ENCODE measurements around the gene SPTBN4. TPM values are rescaled to one million over a fixed set of nuclear protein-coding genes. Genes with fewer than 3 reads are reported as not detected.
A peak's percentile ranks its signal among the peaks of the same experiment; 100 is the strongest.

SPTBN4 gene
- total RNA-seq, 4 donors from 2014 or later: 4.7 to 9.4 (median 5.9) TPM

DNA sequence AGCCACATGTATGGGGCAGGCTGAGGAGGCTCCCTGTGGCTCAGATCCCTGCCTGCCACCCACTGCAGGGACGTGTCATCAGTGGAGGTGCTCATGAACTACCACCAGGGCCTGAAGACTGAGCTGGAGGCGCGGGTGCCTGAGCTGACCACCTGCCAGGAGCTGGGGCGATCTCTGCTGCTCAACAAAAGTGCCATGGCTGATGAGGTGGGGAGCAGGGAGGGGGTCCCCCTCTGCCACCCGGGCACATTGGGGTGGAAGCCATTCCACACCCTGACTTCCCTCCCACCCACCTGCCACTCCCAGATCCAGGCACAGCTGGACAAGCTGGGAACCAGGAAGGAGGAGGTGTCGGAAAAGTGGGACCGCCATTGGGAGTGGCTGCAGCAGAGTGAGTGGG, 98.6 kb downstream of the SPTBN4 start:
- ATAC-seq: no peak
- H3K4me3 ChIP-seq: no peak overlapping the region
- H3K27me3 ChIP-seq: peaks cover 59% of the 10 kb centered on the region
- peaks cover 0 to 6% of the 10 kb centered on the region in 2 donors for H3K36me3 ChIP-seq
- H3K9me3 ChIP-seq: no peaks in the 10 kb centered on the region
- WGBS, 2 donors (ENCODE audit: low coverage in 1 of 2): 43% methylated on average over 1 of the region's 7 CpGs; no CpG with 5 or more reads in 1 of the 2 donors
- peaks cover 0 to 19% (median 12%) of the 10 kb centered on the region in 3 donors for H3K4me1 ChIP-seq
- H3K27ac ChIP-seq: no peak overlapping the region
- TF ChIP-seq POLR2A (IDR thresholded peaks at IDR 0.05) (no peak), EP300 (IDR thresholded peaks at IDR 0.05) (no peak), POLR2AphosphoS5 (IDR thresholded peaks at IDR 0.05) (no peak), CTCF (IDR thresholded peaks at IDR 0.05) (no peak)

- Histone ChIP-seq H3K27ac (no peak overlapping the region), H3K9me3 (no peaks in the 10 kb centered on the region), H3K36me3 (no peaks in the 10 kb centered on the region), H3K4me3 (no peak overlapping the region), H3K4me1 (peaks cover 0 to 22% (median 12%) of the 10 kb centered on the region in 3 donors), H3K27me3 (peaks cover 59% of the 10 kb centered on the region)
- no peak for TF ChIP-seq POLR2A (IDR thresholded peaks at IDR 0.05)
- TF ChIP-seq POLR2AphosphoS5 (IDR thresholded peaks at IDR 0.05): no peak
- TF ChIP-seq EP300 (IDR thresholded peaks at IDR 0.05): no peak
- TF ChIP-seq CTCF (IDR thresholded peaks at IDR 0.05): no peak
- ATAC-seq: no peak
- 62 to 79% methylated on average over 2 to 6 of the region's 14 CpGs for WGBS, 2 donors (ENCODE audit: low coverage in 1 of 2)
These were observed 99.2 kb downstream of the SPTBN4 start for GRCh38 chr19:40565910-40566495.

- no peak for ATAC-seq
These were observed 100.4 kb downstream of the SPTBN4 start for GRCh38 chr19:40567040-40567749.

GRCh38 chr19:40567750-40568494, 101.1 kb downstream of the SPTBN4 start:
- Histone ChIP-seq H3K27me3 (peaks cover 50% of the 10 kb centered on the region), H3K9me3 (no peaks in the 10 kb centered on the region), H3K4me3 (peak overlapping the region in 1 of 2 donors; percentile 43), H3K27ac (no peak overlapping the region), H3K36me3 (no peaks in the 10 kb centered on the region), H3K4me1 (peaks cover 0 to 22% (median 12%) of the 10 kb centered on the region in 3 donors)
- ATAC-seq: no peak
- WGBS, 2 donors (ENCODE audit: low coverage in 1 of 2): 20 to 23% methylated on average over 1 to 9 of the region's 70 CpGs
- TF ChIP-seq EP300 (IDR thresholded peaks at IDR 0.05) (no peak), CTCF (IDR thresholded peaks at IDR 0.05) (no peak), POLR2A (IDR thresholded peaks at IDR 0.05) (no peak), POLR2AphosphoS5 (IDR thresholded peaks at IDR 0.05) (no peak)

More at GRCh38 chr19:40567040-40567749, 100.4 kb downstream of the SPTBN4 start:
- Histone ChIP-seq H3K4me3 (peak overlapping the region in 1 of 2 donors; percentile 43), H3K27me3 (peaks cover 50% of the 10 kb centered on the region), H3K9me3 (no peaks in the 10 kb centered on the region), H3K36me3 (no peaks in the 10 kb centered on the region), H3K27ac (no peak overlapping the region), H3K4me1 (peaks cover 0 to 22% (median 12%) of the 10 kb centered on the region in 3 donors)
- 39 to 52% methylated on average over 9 to 11 of the region's 20 CpGs for WGBS, 2 donors (ENCODE audit: low coverage in 1 of 2)
- TF ChIP-seq POLR2A (IDR thresholded peaks at IDR 0.05) (no peak), CTCF (IDR thresholded peaks at IDR 0.05) (no peak), EP300 (IDR thresholded peaks at IDR 0.05) (no peak), POLR2AphosphoS5 (IDR thresholded peaks at IDR 0.05) (no peak)

Measured in gastroesophageal sphincter (tissue), 4 donors.